Adipocyte (in vitro differentiated cells): ENCODE results near the gene IFNA4.
A peak's percentile ranks its signal among the peaks of the same experiment; 100 is the strongest.
"Not testable (repeated sequence)": the region's sequence is repeated elsewhere in the genome, so short reads cannot be mapped to it uniquely, and the experiment has no call there.

Experiments
- DNase-seq: peaks from one replicate; pipeline ENCODE4 v3.0.0-alpha.2; 2015; ENCODE audit warnings: low read depth
- H3K27me3 ChIP-seq: replicated peaks from 2 replicates; pipeline ENCODE4 v1.7.0; 2013; ENCODE audit warnings: mild to moderate bottlenecking, low read length, moderate library complexity; ENCODE audit not compliant: control insufficient read depth, insufficient read depth
- H3K36me3 ChIP-seq: 2 replicates; pipeline ENCODE4 v1.7.0; 2013; ENCODE audit warnings: low read length, mild to moderate bottlenecking, moderate library complexity; ENCODE audit not compliant: control insufficient read depth, insufficient read depth, severe bottlenecking
- H3K4me1 ChIP-seq: 2 replicates; pipeline ENCODE4 v1.7.0; 2013; ENCODE audit warnings: mild to moderate bottlenecking, low read length, moderate library complexity; ENCODE audit not compliant: control insufficient read depth, insufficient read depth
- H3K4me3 ChIP-seq: 2 replicates; pipeline ENCODE4 v1.7.0; 2013; ENCODE audit warnings: mild to moderate bottlenecking, low read length, moderate library complexity
- H3K9ac ChIP-seq: 2 replicates; pipeline ENCODE4 v1.7.0; 2013; ENCODE audit warnings: mild to moderate bottlenecking, low read length, moderate library complexity
- H3K9me3 ChIP-seq: 2 replicates; pipeline ENCODE4 v1.7.0; 2013; ENCODE audit warnings: mild to moderate bottlenecking, low read length, moderate library complexity; ENCODE audit not compliant: control insufficient read depth

IFNA4 gene

GRCh38 chr9:21207043-21207442 is 19.7 kb upstream of the IFNA4 start, which contains the start of gene IFNA10:
IFNA10 (minus strand) TSS chr9:21207143; CDS start chr9:21207097, 46 bp downstream.
- H3K9ac ChIP-seq, DNase-seq, H3K4me3 ChIP-seq, H3K36me3 ChIP-seq, H3K9me3 ChIP-seq, H3K4me1 ChIP-seq, H3K27me3 ChIP-seq: not testable (repeated sequence)

GRCh38 chr9:21205204-21205603 is 17.8 kb upstream of the IFNA4 start:
- Histone ChIP-seq H3K4me1 (no peaks in the 10 kb centered on the region), H3K4me3 (no peak overlapping the region), H3K27me3 (peaks cover 1% of the 10 kb centered on the region), H3K9me3 (no peaks in the 10 kb centered on the region), H3K9ac (no peak overlapping the region), H3K36me3 (no peaks in the 10 kb centered on the region)
- DNase-seq = no peak

GRCh38 chr9:21202105-21202504 is 14.7 kb upstream of the IFNA4 start, which contains the start of gene IFNA7:
IFNA7 (minus strand) TSS chr9:21202205; CDS start chr9:21202165, 40 bp downstream.
- H3K27me3 ChIP-seq, H3K9ac ChIP-seq, H3K9me3 ChIP-seq, H3K4me3 ChIP-seq, H3K36me3 ChIP-seq, DNase-seq, H3K4me1 ChIP-seq: not testable (repeated sequence)

- not testable (repeated sequence) for H3K27me3 ChIP-seq, H3K36me3 ChIP-seq, H3K9me3 ChIP-seq, H3K4me3 ChIP-seq, H3K9ac ChIP-seq, H3K4me1 ChIP-seq
- DNase-seq = peak; percentile 41
Observed at GRCh38 chr9:21194867-21195776, 7.7 kb upstream of the IFNA4 start.

- DNase-seq = peak; percentile 12
- H3K4me3 ChIP-seq, H3K36me3 ChIP-seq, H3K9me3 ChIP-seq, H3K27me3 ChIP-seq, H3K9ac ChIP-seq, H3K4me1 ChIP-seq: not testable (repeated sequence)
Observed at GRCh38 chr9:21182810-21183736, 4.3 kb downstream of the IFNA4 start.

- no peaks in the 10 kb centered on the region for H3K9me3 ChIP-seq
- H3K36me3 ChIP-seq = no peaks in the 10 kb centered on the region
- no peak overlapping the region for H3K4me3 ChIP-seq
- DNase-seq = no peak
- no peak overlapping the region for H3K9ac ChIP-seq
- H3K4me1 ChIP-seq = no peaks in the 10 kb centered on the region
- no peaks in the 10 kb centered on the region for H3K27me3 ChIP-seq
Observed at GRCh38 chr9:21174671-21175070, 12.7 kb downstream of the IFNA4 start.

GRCh38 chr9:21172156-21172555 is 15.2 kb downstream of the IFNA4 start:
- no peaks in the 10 kb centered on the region for H3K27me3 ChIP-seq
- H3K36me3 ChIP-seq = no peaks in the 10 kb centered on the region
- DNase-seq = no peak
- no peak overlapping the region for H3K9ac ChIP-seq
- no peaks in the 10 kb centered on the region for H3K9me3 ChIP-seq
- no peaks in the 10 kb centered on the region for H3K4me1 ChIP-seq
- no peak overlapping the region for H3K4me3 ChIP-seq

- no peak overlapping the region for H3K4me3 ChIP-seq
Observed at GRCh38 chr9:21171351-21171750, 16.0 kb downstream of the IFNA4 start.

GRCh38 chr9:21166560-21166959 is 20.8 kb downstream of the IFNA4 start, which contains the start of gene IFNA21:
IFNA21 (minus strand) TSS chr9:21166660; CDS start chr9:21166612, 48 bp downstream.
- DNase-seq, H3K27me3 ChIP-seq: not testable (repeated sequence)

More at GRCh38 chr9:21171351-21171750, 16.0 kb downstream of the IFNA4 start:
- Histone ChIP-seq H3K9ac (no peak overlapping the region), H3K36me3 (no peaks in the 10 kb centered on the region), H3K4me1 (no peaks in the 10 kb centered on the region), H3K9me3 (no peaks in the 10 kb centered on the region), H3K27me3 (no peaks in the 10 kb centered on the region)
- DNase-seq = no peak

GRCh38 chr9:21165516-21165915 is 21.9 kb downstream of the IFNA4 start:
- Histone ChIP-seq H3K36me3 (no peaks in the 10 kb centered on the region), H3K4me1 (no peaks in the 10 kb centered on the region), H3K27me3 (no peaks in the 10 kb centered on the region), H3K4me3 (no peak overlapping the region), H3K9me3 (no peaks in the 10 kb centered on the region), H3K9ac (no peak overlapping the region)
- no peak for DNase-seq

More at GRCh38 chr9:21166560-21166959, 20.8 kb downstream of the IFNA4 start, which contains the start of gene IFNA21:
- H3K9ac ChIP-seq, H3K36me3 ChIP-seq, H3K4me3 ChIP-seq, H3K9me3 ChIP-seq, H3K4me1 ChIP-seq: not testable (repeated sequence)

GRCh38 chr9:21160178-21160577 is 27.2 kb downstream of the IFNA4 start:
- Histone ChIP-seq H3K9me3 (no peaks in the 10 kb centered on the region), H3K4me1 (no peaks in the 10 kb centered on the region), H3K27me3 (no peaks in the 10 kb centered on the region), H3K36me3 (no peaks in the 10 kb centered on the region), H3K4me3 (no peak overlapping the region), H3K9ac (no peak overlapping the region)
- no peak for DNase-seq
